SK-N-SH (cell line): ENCODE data around the gene CT55. TPM values are rescaled to one million over a fixed set of nuclear protein-coding genes. Genes with fewer than 3 reads are reported as not detected.

Source experiments
- CTCF ChIA-PET: fragments of 300-600, 350-600 bp; formaldehyde crosslinking; extraction: SDS; loops from one replicate; lab custom pipeline; 2021; lab: Yijun Ruan, JAX
- POLR2A ChIA-PET: fragments of 350-600 bp; sonication (Branson Sonifier 250); formaldehyde crosslinking; extraction: SDS; loops from one replicate; lab custom pipeline; 2020; ENCODE audit warnings: antibody characterized with exemption, inconsistent platforms; lab: Yijun Ruan, JAX
- DNase-seq: peaks from one replicate; pipeline ENCODE4 v3.0.0; 2012
- H2AFZ ChIP-seq: fragments of 200-600 bp; sonication (generic); 2 replicates; pipeline ENCODE4 v1.8.1; 2016; ENCODE audit warnings: antibody characterized with exemption, mild to moderate bottlenecking, low read depth
- H3F3A ChIP-seq: fragments of 200-600 bp; sonication (generic); replicated peaks from 2 replicates; pipeline ENCODE3; 2016; ENCODE audit warnings: antibody characterized with exemption, mild to moderate bottlenecking; ENCODE audit not compliant: insufficient read depth
- H3K27ac ChIP-seq, 2 experiments: fragments of 200-500 bp in 1 of 2; fragments of 200-600 bp in 1 of 2; sonication (Bioruptor generic) in 1 of 2; sonication (generic), shearing (Covaris generic) in 1 of 2; 2 replicates each; pipeline versions ENCODE4 v1.5.1 to v1.6.1; 2014 to 2016; ENCODE audit warnings: low read depth in 2 of 2, inconsistent platforms in 1 of 2, low read length in 1 of 2, mild to moderate bottlenecking in 1 of 2, mixed read lengths in 1 of 2
- H3K27me3 ChIP-seq: fragments of 200-600 bp; sonication (generic), shearing (Covaris generic); 2 replicates; pipeline ENCODE4 v1.6.1; 2016; ENCODE audit warnings: mixed run types; ENCODE audit not compliant: insufficient read depth
- H3K36me3 ChIP-seq, 2 experiments: fragments of 200-500 bp in 1 of 2; fragments of 200-600 bp in 1 of 2; sonication (Bioruptor generic) in 1 of 2; sonication (generic) in 1 of 2; replicated peaks in 1 of 2; 2 replicates each; pipeline versions ENCODE3 to v1.5.1; 2014 to 2016; ENCODE audit warnings: low read length in 1 of 2, mild to moderate bottlenecking in 1 of 2; ENCODE audit not compliant: insufficient read depth in 2 of 2, control insufficient read depth in 1 of 2
- H3K4me1 ChIP-seq, 2 experiments: fragments of 200-500 bp in 1 of 2; fragments of 200-600 bp in 1 of 2; sonication (Bioruptor generic) in 1 of 2; sonication (generic), shearing (Covaris generic) in 1 of 2; 2 replicates each; pipeline versions ENCODE4 v1.5.1 to v1.6.1; 2014 to 2016; ENCODE audit warnings: low read depth in 1 of 2, low read length in 1 of 2, mixed run types in 1 of 2; ENCODE audit not compliant: insufficient read depth in 2 of 2, control insufficient read depth in 1 of 2
- H3K4me2 ChIP-seq: fragments of 200-600 bp; sonication (generic), shearing (Covaris generic); 2 replicates; pipeline ENCODE4 v1.6.1; 2017; ENCODE audit warnings: mixed run types
- H3K4me3 ChIP-seq, 2 experiments: fragments of 200-500 bp in 1 of 2; fragments of 200-600 bp in 1 of 2; sonication (Bioruptor generic) in 1 of 2; sonication (generic), shearing (Covaris generic) in 1 of 2; 2 replicates each; pipeline versions ENCODE4 v1.5.1 to v1.8.1; 2014 to 2016; ENCODE audit warnings: low read depth in 2 of 2, inconsistent platforms in 1 of 2, low read length in 1 of 2, mild to moderate bottlenecking in 1 of 2, mixed read lengths in 1 of 2, moderate library complexity in 1 of 2
- H3K79me2 ChIP-seq: fragments of 200-600 bp; sonication (generic); 2 replicates; pipeline ENCODE4 v1.8.1; 2017; ENCODE audit warnings: mild to moderate bottlenecking; ENCODE audit not compliant: insufficient read depth
- H3K9ac ChIP-seq: fragments of 200-600 bp; sonication (generic); 2 replicates; pipeline ENCODE4 v1.6.1; 2017; ENCODE audit warnings: mixed run types
- H3K9me2 ChIP-seq: fragments of 200-600 bp; sonication (generic); 2 replicates; pipeline ENCODE4 v1.6.1; 2017; ENCODE audit warnings: mixed run types
- H3K9me3 ChIP-seq: fragments of 200-600 bp; sonication (generic); 2 replicates; pipeline ENCODE4 v1.6.1; 2017; ENCODE audit warnings: mixed run types, mild to moderate bottlenecking, moderate library complexity
- H4K20me1 ChIP-seq: fragments of 200-600 bp; sonication (generic); 2 replicates; pipeline ENCODE4 v1.6.1; 2017; ENCODE audit warnings: mild to moderate bottlenecking, mixed run types; ENCODE audit not compliant: insufficient read depth
- FOSL2 ChIP-seq: IDR thresholded peaks from 2 replicates; pipeline ENCODE4 v1.4.0; 2012; ENCODE audit warnings: low read depth, mild to moderate bottlenecking, moderate library complexity, borderline replicate concordance
- NRF1 ChIP-seq: IDR thresholded peaks from 2 replicates; pipeline ENCODE4 v1.6.1; 2012; ENCODE audit warnings: low read depth, mild to moderate bottlenecking, low read length
- POLR2AphosphoS5 ChIP-seq: IDR thresholded peaks from 2 replicates; pipeline ENCODE4 v1.6.1; 2012; ENCODE audit warnings: low read depth, low read length
- WGBS: methylation state at CpG from one replicate; pipeline ENCODE4 v1.1.6; 2017; ENCODE audit warnings: low lambda C conversion rate; 5-methylcytosine and 5-hydroxymethylcytosine counted together
- polyA plus RNA-seq, 3 experiments: library from polyadenylated mRNA; depleted of rRNA; stranded (reverse); fragments of >200 nt; gene quantifications; 2 replicates each; pipeline ENCODE4 v1.2.3, GENCODE V29; 2012
- TF ChIP-seq, protein P1 (sequence below): fragments of 150-350 bp; IDR thresholded peaks from 2 replicates; pipeline ENCODE4 v1.6.1; 2016; ENCODE audit warnings: mild to moderate bottlenecking, low read depth, low read length
- TF ChIP-seq, protein P2 (sequence below): fragments of 150-350 bp; IDR thresholded peaks from 2 replicates; pipeline ENCODE4 v1.6.1; 2017; ENCODE audit warnings: antibody characterized with exemption, low read length, low read depth, borderline replicate concordance

CT55 gene
- polyA plus RNA-seq, 1 of the 3 experiments (the other 2 are of a cell fraction), result 1.5 TPM

DNA sequence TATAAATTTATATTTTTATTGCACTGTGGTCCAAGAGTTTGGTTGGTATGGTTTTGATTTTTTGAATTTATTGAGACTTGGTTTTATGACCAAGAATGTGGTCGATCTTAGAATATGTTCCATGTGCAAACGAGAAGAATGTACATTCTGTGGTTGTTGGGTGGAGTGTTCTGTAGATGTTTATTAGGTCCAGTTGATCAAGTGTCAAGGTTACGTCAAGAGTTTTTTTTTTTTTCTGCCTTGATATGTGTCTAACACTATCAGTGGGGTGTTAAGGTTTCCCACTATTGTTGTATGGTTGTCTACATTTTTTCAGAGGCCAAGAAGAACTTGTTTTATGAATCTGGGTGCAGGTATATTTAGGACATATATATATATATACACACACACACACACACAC is 61.6 kb downstream of the CT55 start:
- Histone ChIP-seq H3K9ac (no peak overlapping the region), H3K27me3 (no peaks in the 10 kb centered on the region; the same call in 1 of the 2 replicates), H3K9me3 (no peaks in the 10 kb centered on the region), H3K4me2 (no peak overlapping the region), H3K36me3 (no peaks in the 10 kb centered on the region), H3K4me1 (no peaks in the 10 kb centered on the region), H3K79me2 (no peaks in the 10 kb centered on the region), H3K9me2 (no peaks in the 10 kb centered on the region), H2AFZ (no peak overlapping the region), H4K20me1 (no peaks in the 10 kb centered on the region), H3F3A (no peaks in the 10 kb centered on the region), H3K27ac (no peak overlapping the region), H3K4me3 (no peak overlapping the region)
- no peak for DNase-seq
- CTCF ChIA-PET, result no interaction called here
- POLR2A ChIA-PET, result no interaction called here
- TF ChIP-seq FOSL2 (no peak), POLR2AphosphoS5 (no peak), NRF1 (no peak)
- TF ChIP-seq, protein P1, sequence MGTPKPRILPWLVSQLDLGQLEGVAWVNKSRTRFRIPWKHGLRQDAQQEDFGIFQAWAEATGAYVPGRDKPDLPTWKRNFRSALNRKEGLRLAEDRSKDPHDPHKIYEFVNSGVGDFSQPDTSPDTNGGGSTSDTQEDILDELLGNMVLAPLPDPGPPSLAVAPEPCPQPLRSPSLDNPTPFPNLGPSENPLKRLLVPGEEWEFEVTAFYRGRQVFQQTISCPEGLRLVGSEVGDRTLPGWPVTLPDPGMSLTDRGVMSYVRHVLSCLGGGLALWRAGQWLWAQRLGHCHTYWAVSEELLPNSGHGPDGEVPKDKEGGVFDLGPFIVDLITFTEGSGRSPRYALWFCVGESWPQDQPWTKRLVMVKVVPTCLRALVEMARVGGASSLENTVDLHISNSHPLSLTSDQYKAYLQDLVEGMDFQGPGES, result no peak
- TF ChIP-seq, protein P2, sequence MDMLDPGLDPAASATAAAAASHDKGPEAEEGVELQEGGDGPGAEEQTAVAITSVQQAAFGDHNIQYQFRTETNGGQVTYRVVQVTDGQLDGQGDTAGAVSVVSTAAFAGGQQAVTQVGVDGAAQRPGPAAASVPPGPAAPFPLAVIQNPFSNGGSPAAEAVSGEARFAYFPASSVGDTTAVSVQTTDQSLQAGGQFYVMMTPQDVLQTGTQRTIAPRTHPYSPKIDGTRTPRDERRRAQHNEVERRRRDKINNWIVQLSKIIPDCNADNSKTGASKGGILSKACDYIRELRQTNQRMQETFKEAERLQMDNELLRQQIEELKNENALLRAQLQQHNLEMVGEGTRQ, result no peak
- 12% methylated on average over 3 of the region's 3 CpGs for WGBS

Other genes with a start within 250 kb of the CT55 start
- gene SMIM10, start 180.4 kb downstream of the CT55 start, polyA plus RNA-seq (2012; rRNA removed), result 2.4 and 3.2 TPM in 2 replicates
- gene RTL8B, start 148.9 kb downstream of the CT55 start, polyA plus RNA-seq (2012; rRNA removed), result 11.4 and 17.7 TPM in 2 replicates
- 142 and 181 TPM in 2 replicates for gene RTL8C, start 139.0 kb downstream of the CT55 start, polyA plus RNA-seq (2012; rRNA removed)
- gene RTL8A, start 119.3 kb downstream of the CT55 start, polyA plus RNA-seq (2012; rRNA removed), result 78.5 and 109 TPM in 2 replicates
- 0.12 and 0.13 TPM in 2 replicates for gene SMIM10L2B, start 72.7 kb downstream of the CT55 start, polyA plus RNA-seq (2012; rRNA removed)
- gene ETDB, start 50.9 kb downstream of the CT55 start, polyA plus RNA-seq (2012; rRNA removed), result not detected in 2 replicates
- not detected in 2 replicates for gene ETDA, start 80.7 kb upstream of the CT55 start, polyA plus RNA-seq (2012; rRNA removed)
- not detected in 2 replicates for gene ETDC, start 138.1 kb upstream of the CT55 start, polyA plus RNA-seq (2012; rRNA removed)
- gene ZNF75D, start 172.7 kb upstream of the CT55 start, polyA plus RNA-seq (2012; rRNA removed), result 3.5 and 4.6 TPM in 2 replicates
- 2.2 and 4.4 TPM in 2 replicates for gene ZNF449, start 173.4 kb upstream of the CT55 start, polyA plus RNA-seq (2012; rRNA removed)